NCI-H510A treated with DMSO at 0.1 percent for 48 hours (cell line): ENCODE results near the gene PLXNB3.
"Not testable (repeated sequence)": the region's sequence is repeated elsewhere in the genome, so short reads cannot be mapped to it uniquely, and the experiment has no call there.

ENCODE experiments used
- DNase-seq: peaks from one replicate; lab custom pipeline; 2025; lab: John Stamatoyannopoulos, UW

Gene PLXNB3

GRCh38 chrX:153763989-153764755 lies at the start of gene PLXNB3:
TSS of gene PLXNB3 (plus strand) at chrX:153764249. CDS start at chrX:153765536, 1,287 bp downstream.
- DNase-seq, result peak; percentile 48

GRCh38 chrX:153714256-153714655 lies 49.8 kb upstream of the PLXNB3 start:
- no peak for DNase-seq

- DNase-seq, result no peak
Observed at GRCh38 chrX:153717445-153717844, 46.6 kb upstream of the PLXNB3 start.

- no peak for DNase-seq
Observed at GRCh38 chrX:153719238-153719637, 44.8 kb upstream of the PLXNB3 start.

- no peak for DNase-seq
Observed at GRCh38 chrX:153719701-153720100, 44.3 kb upstream of the PLXNB3 start.

GRCh38 chrX:153722704-153723350 lies 41.2 kb upstream of the PLXNB3 start:
- no peak for DNase-seq

- peak; percentile 12 for DNase-seq
Observed at GRCh38 chrX:153723351-153724251, 40.4 kb upstream of the PLXNB3 start.

GRCh38 chrX:153724252-153725038 lies 39.6 kb upstream of the PLXNB3 start, which contains the start of the genes ABCD1 and BCAP31:
TSS of gene ABCD1 (plus strand) at chrX:153724856. CDS start at chrX:153725267, 411 bp downstream.
TSS of gene BCAP31 (minus strand) at chrX:153724387. CDS start at chrX:153723244, 1,143 bp downstream.
- peak; percentile 88 for DNase-seq

- peak; percentile 4 for DNase-seq
Observed at GRCh38 chrX:153725039-153725831, 38.8 kb upstream of the PLXNB3 start.

- DNase-seq, result no peak
Observed at GRCh38 chrX:153725832-153726285, 38.2 kb upstream of the PLXNB3 start.

- DNase-seq, result no peak
Observed at GRCh38 chrX:153726286-153727122, 37.5 kb upstream of the PLXNB3 start.

GRCh38 chrX:153727123-153727931 lies 36.7 kb upstream of the PLXNB3 start:
- no peak for DNase-seq

GRCh38 chrX:153728095-153728494 lies 36.0 kb upstream of the PLXNB3 start:
- no peak for DNase-seq

- no peak for DNase-seq
Observed at GRCh38 chrX:153728951-153729631, 35.0 kb upstream of the PLXNB3 start.

GRCh38 chrX:153730115-153730514 lies 33.9 kb upstream of the PLXNB3 start:
- DNase-seq, result not testable (repeated sequence)

GRCh38 chrX:153731117-153731844 lies 32.8 kb upstream of the PLXNB3 start:
- DNase-seq, result no peak

GRCh38 chrX:153731845-153732215 lies 32.2 kb upstream of the PLXNB3 start:
- DNase-seq, result no peak
